Measurements from ENCODE around the gene PRCP.

PRCP gene

GRCh38 chr11:82906931-82907330, 6.7 kb upstream of the PRCP start:
- H3K9me3 ChIP-seq (ENCODE audit: control insufficient read depth, insufficient read depth, low read length), result no peaks in the 10 kb centered on the region
- H3K36me3 ChIP-seq (ENCODE audit: control insufficient read depth, insufficient read depth, low read length), result peaks cover 11% of the 10 kb centered on the region
- no peaks in the 10 kb centered on the region for H3K27me3 ChIP-seq (ENCODE audit: control insufficient read depth, insufficient read depth, low read length)
- no peak overlapping the region; the same call in 1 of the 2 replicates for H3K4me3 ChIP-seq (ENCODE audit: low read depth, low read length)
- peaks cover 38% of the 10 kb centered on the region for H3K4me1 ChIP-seq (ENCODE audit: control insufficient read depth, insufficient read depth, low read length)
- no peak overlapping the region for H3K9ac ChIP-seq (ENCODE audit: low read depth, low read length)
- H3K27ac ChIP-seq (ENCODE audit: low read depth, low read length), result no peak overlapping the region

- no peak overlapping the region for H3K27ac ChIP-seq (ENCODE audit: low read depth, low read length)
- H3K4me3 ChIP-seq (ENCODE audit: low read depth, low read length), result no peak overlapping the region
- H3K4me1 ChIP-seq (ENCODE audit: control insufficient read depth, insufficient read depth, low read length), result peaks cover 38% of the 10 kb centered on the region
- no peaks in the 10 kb centered on the region for H3K27me3 ChIP-seq (ENCODE audit: control insufficient read depth, insufficient read depth, low read length)
- no peak overlapping the region for H3K9ac ChIP-seq (ENCODE audit: low read depth, low read length)
- H3K36me3 ChIP-seq (ENCODE audit: control insufficient read depth, insufficient read depth, low read length), result peaks cover 4% of the 10 kb centered on the region
- H3K9me3 ChIP-seq (ENCODE audit: control insufficient read depth, insufficient read depth, low read length), result no peaks in the 10 kb centered on the region
Observed at GRCh38 chr11:82906236-82906635, 6.0 kb upstream of the PRCP start.

- no peak overlapping the region for H3K9ac ChIP-seq (ENCODE audit: low read depth, low read length)
- H3K4me1 ChIP-seq (ENCODE audit: control insufficient read depth, insufficient read depth, low read length), result peaks cover 35% of the 10 kb centered on the region
- H3K27ac ChIP-seq (ENCODE audit: low read depth, low read length), result no peak overlapping the region
- no peaks in the 10 kb centered on the region for H3K36me3 ChIP-seq (ENCODE audit: control insufficient read depth, insufficient read depth, low read length)
- no peak overlapping the region for H3K4me3 ChIP-seq (ENCODE audit: low read depth, low read length)
- H3K27me3 ChIP-seq (ENCODE audit: control insufficient read depth, insufficient read depth, low read length), result no peaks in the 10 kb centered on the region
- no peaks in the 10 kb centered on the region for H3K9me3 ChIP-seq (ENCODE audit: control insufficient read depth, insufficient read depth, low read length)
Observed at GRCh38 chr11:82903843-82904586, 3.8 kb upstream of the PRCP start.

- H3K9me3 ChIP-seq (ENCODE audit: control insufficient read depth, insufficient read depth, low read length), result no peaks in the 10 kb centered on the region
- peaks cover 25% of the 10 kb centered on the region for H3K4me1 ChIP-seq (ENCODE audit: control insufficient read depth, insufficient read depth, low read length)
- no peak overlapping the region for H3K27ac ChIP-seq (ENCODE audit: low read depth, low read length)
- peak overlapping the region; percentile 93 for H3K4me3 ChIP-seq (ENCODE audit: low read depth, low read length)
- no peaks in the 10 kb centered on the region for H3K36me3 ChIP-seq (ENCODE audit: control insufficient read depth, insufficient read depth, low read length)
- no peak overlapping the region for H3K9ac ChIP-seq (ENCODE audit: low read depth, low read length)
- no peaks in the 10 kb centered on the region for H3K27me3 ChIP-seq (ENCODE audit: control insufficient read depth, insufficient read depth, low read length)
Observed at GRCh38 chr11:82902880-82903279, 2.6 kb upstream of the PRCP start.

GRCh38 chr11:82901922-82902485, 1.8 kb upstream of the PRCP start:
- Histone ChIP-seq H3K27me3 (ENCODE audit: control insufficient read depth, insufficient read depth, low read length) (no peaks in the 10 kb centered on the region), H3K27ac (ENCODE audit: low read depth, low read length) (peak overlapping the region; percentile 81), H3K4me1 (ENCODE audit: control insufficient read depth, insufficient read depth, low read length) (peaks cover 16% of the 10 kb centered on the region), H3K36me3 (ENCODE audit: control insufficient read depth, insufficient read depth, low read length) (no peaks in the 10 kb centered on the region), H3K4me3 (ENCODE audit: low read depth, low read length) (peak overlapping the region; percentile 93), H3K9ac (ENCODE audit: low read depth, low read length) (peak overlapping the region; percentile 76), H3K9me3 (ENCODE audit: control insufficient read depth, insufficient read depth, low read length) (no peaks in the 10 kb centered on the region)

- peak within 1 kb of the TSS; percentile 93 for H3K4me3 ChIP-seq (ENCODE audit: low read depth, low read length)
- H3K27ac ChIP-seq (ENCODE audit: low read depth, low read length), result peak within 1 kb of the TSS; percentile 84
- peaks cover 10% of the 10 kb centered on the region for H3K4me1 ChIP-seq (ENCODE audit: control insufficient read depth, insufficient read depth, low read length)
- no peaks in the 10 kb centered on the region for H3K27me3 ChIP-seq (ENCODE audit: control insufficient read depth, insufficient read depth, low read length)
- no peaks in the 10 kb centered on the region for H3K36me3 ChIP-seq (ENCODE audit: control insufficient read depth, insufficient read depth, low read length)
- no peaks in the 10 kb centered on the region for H3K9me3 ChIP-seq (ENCODE audit: control insufficient read depth, insufficient read depth, low read length)
- H3K9ac ChIP-seq (ENCODE audit: low read depth, low read length), result peak within 1 kb of the TSS; percentile 76
Observed at GRCh38 chr11:82901165-82901921, 1.1 kb upstream of the PRCP start, which contains the start of gene DDIAS. Gene DDIAS, plus strand, starts transcription at chr11:82901736. Its CDS starts 13,003 bp downstream, at chr11:82914739.

- Histone ChIP-seq H3K9me3 (ENCODE audit: control insufficient read depth, insufficient read depth, low read length) (no peaks in the 10 kb centered on the region), H3K27me3 (ENCODE audit: control insufficient read depth, insufficient read depth, low read length) (no peaks in the 10 kb centered on the region), H3K4me3 (ENCODE audit: low read depth, low read length) (peak overlapping the region; percentile 93), H3K4me1 (ENCODE audit: control insufficient read depth, insufficient read depth, low read length) (peaks cover 8% of the 10 kb centered on the region), H3K27ac (ENCODE audit: low read depth, low read length) (peak overlapping the region; percentile 84), H3K36me3 (ENCODE audit: control insufficient read depth, insufficient read depth, low read length) (no peaks in the 10 kb centered on the region), H3K9ac (ENCODE audit: low read depth, low read length) (peak overlapping the region; percentile 82)
Observed at GRCh38 chr11:82899957-82900276, 313 bp downstream of the PRCP start.

- H3K4me1 ChIP-seq (ENCODE audit: control insufficient read depth, insufficient read depth, low read length), result peaks cover 8% of the 10 kb centered on the region
- no peak overlapping the region for H3K27ac ChIP-seq (ENCODE audit: low read depth, low read length)
- no peaks in the 10 kb centered on the region for H3K9me3 ChIP-seq (ENCODE audit: control insufficient read depth, insufficient read depth, low read length)
- H3K9ac ChIP-seq (ENCODE audit: low read depth, low read length), result 0 out of 2 replicates have a peak overlapping the region, but pooled peaks have one; percentile 82
- H3K36me3 ChIP-seq (ENCODE audit: control insufficient read depth, insufficient read depth, low read length), result no peaks in the 10 kb centered on the region
- no peaks in the 10 kb centered on the region for H3K27me3 ChIP-seq (ENCODE audit: control insufficient read depth, insufficient read depth, low read length)
- peak overlapping the region; percentile 93 for H3K4me3 ChIP-seq (ENCODE audit: low read depth, low read length)
Observed at GRCh38 chr11:82899186-82899820, 927 bp downstream of the PRCP start.

GRCh38 chr11:82898241-82898640, 2.0 kb downstream of the PRCP start:
- H3K36me3 ChIP-seq (ENCODE audit: control insufficient read depth, insufficient read depth, low read length), result no peaks in the 10 kb centered on the region
- H3K27me3 ChIP-seq (ENCODE audit: control insufficient read depth, insufficient read depth, low read length), result no peaks in the 10 kb centered on the region
- H3K9ac ChIP-seq (ENCODE audit: low read depth, low read length), result no peak overlapping the region
- H3K4me1 ChIP-seq (ENCODE audit: control insufficient read depth, insufficient read depth, low read length), result peaks cover 8% of the 10 kb centered on the region
- H3K4me3 ChIP-seq (ENCODE audit: low read depth, low read length), result 0 out of 2 replicates have a peak overlapping the region, but pooled peaks have one; percentile 15
- H3K27ac ChIP-seq (ENCODE audit: low read depth, low read length), result no peak overlapping the region
- H3K9me3 ChIP-seq (ENCODE audit: control insufficient read depth, insufficient read depth, low read length), result no peaks in the 10 kb centered on the region

GRCh38 chr11:82896183-82896582, 4.0 kb downstream of the PRCP start:
- no peak overlapping the region for H3K4me3 ChIP-seq (ENCODE audit: low read depth, low read length)
- no peaks in the 10 kb centered on the region for H3K36me3 ChIP-seq (ENCODE audit: control insufficient read depth, insufficient read depth, low read length)
- H3K4me1 ChIP-seq (ENCODE audit: control insufficient read depth, insufficient read depth, low read length), result peaks cover 8% of the 10 kb centered on the region
- no peaks in the 10 kb centered on the region for H3K27me3 ChIP-seq (ENCODE audit: control insufficient read depth, insufficient read depth, low read length)
- H3K27ac ChIP-seq (ENCODE audit: low read depth, low read length), result no peak overlapping the region
- H3K9me3 ChIP-seq (ENCODE audit: control insufficient read depth, insufficient read depth, low read length), result no peaks in the 10 kb centered on the region
- H3K9ac ChIP-seq (ENCODE audit: low read depth, low read length), result no peak overlapping the region
